Lower leg skin (tissue), 3 donors: ENCODE data around the gene MAML1.

Experiments
- CTCF ChIP-seq, 3 donors: fragments of 450-650 bp; IDR thresholded peaks; one replicate each; pipeline ENCODE4 v1.5.1; 2016; ENCODE audit warnings: antibody characterized with exemption in 3 of 3, mild to moderate bottlenecking in 3 of 3, moderate library complexity in 2 of 3
- POLR2A ChIP-seq, 2 donors: fragments of 450-650 bp; IDR thresholded peaks; one replicate each; pipeline ENCODE4 v1.6.1; 2016 to 2017; ENCODE audit warnings: antibody characterized with exemption in 2 of 2, mild to moderate bottlenecking in 1 of 2, moderate library complexity in 1 of 2

- TF ChIP-seq CTCF (IDR thresholded peaks at IDR 0.05) (no peak), POLR2A (IDR thresholded peaks at IDR 0.05) (no peak)
Observed at GRCh38 chr5:179746872-179747271, 14.2 kb downstream of the MAML1 start.
